Hepatocyte (in vitro differentiated cells): ENCODE data around the gene ZNF789. TPM values are rescaled to one million over a fixed set of nuclear protein-coding genes. Genes with fewer than 3 reads are reported as not detected.
"Not testable (repeated sequence)": the region's sequence is repeated elsewhere in the genome, so short reads cannot be mapped to it uniquely, and the experiment has no call there.

ENCODE experiments used
- DNase-seq: peaks from one replicate; pipeline ENCODE4 v3.0.0-alpha.2; 2016; ENCODE audit warnings: low spot score
- H2AFZ ChIP-seq: fragments of 200-600 bp; sonication (generic); 2 replicates; pipeline ENCODE4 v1.6.0; 2016; ENCODE audit warnings: antibody characterized with exemption, mild to moderate bottlenecking
- H3K27ac ChIP-seq: fragments of 200-600 bp; sonication (generic); 2 replicates; pipeline ENCODE4 v1.5.1; 2016; ENCODE audit warnings: mild to moderate bottlenecking
- H3K27me3 ChIP-seq: fragments of 200-600 bp; sonication (generic); 2 replicates; pipeline ENCODE4 v1.6.1; 2016
- H3K36me3 ChIP-seq: fragments of 200-600 bp; sonication (generic); replicated peaks from 2 replicates; pipeline ENCODE4 v1.5.1; 2016; ENCODE audit warnings: low read depth; ENCODE audit not compliant: insufficient read depth
- H3K4me1 ChIP-seq: fragments of 200-600 bp; sonication (generic); 2 replicates; pipeline ENCODE4 v1.5.1; 2016; ENCODE audit warnings: mild to moderate bottlenecking, moderate library complexity; ENCODE audit not compliant: insufficient read depth
- H3K4me2 ChIP-seq: fragments of 200-600 bp; sonication (generic); 2 replicates; pipeline ENCODE4 v1.6.0; 2016
- H3K4me3 ChIP-seq: fragments of 200-600 bp; sonication (generic); 2 replicates; pipeline ENCODE4 v1.5.1; 2016; ENCODE audit warnings: mild to moderate bottlenecking
- H3K79me2 ChIP-seq: fragments of 200-600 bp; sonication (generic); 2 replicates; pipeline ENCODE4 v1.6.0; 2017; ENCODE audit warnings: mild to moderate bottlenecking
- H3K9me2 ChIP-seq: fragments of 200-600 bp; sonication (generic); replicated peaks from 2 replicates; pipeline ENCODE4 v1.6.0; 2017; ENCODE audit warnings: mild to moderate bottlenecking; ENCODE audit not compliant: insufficient read depth
- H3K9me3 ChIP-seq: fragments of 200-600 bp; sonication (generic); 2 replicates; pipeline ENCODE4 v1.5.1; 2016; ENCODE audit warnings: low read depth, mild to moderate bottlenecking
- H4K20me1 ChIP-seq: fragments of 200-600 bp; sonication (generic); 2 replicates; pipeline ENCODE4 v1.6.0; 2016; ENCODE audit warnings: mild to moderate bottlenecking; ENCODE audit not compliant: insufficient read depth, poor library complexity, severe bottlenecking
- CTCF ChIP-seq: fragments of 200-600 bp; sonication (generic); IDR thresholded peaks from 2 replicates; pipeline ENCODE4 v1.5.1; 2016; ENCODE audit warnings: antibody characterized with exemption, mild to moderate bottlenecking; ENCODE audit not compliant: poor library complexity
- EZH2 ChIP-seq: fragments of 200-600 bp; sonication (generic); IDR thresholded peaks from 2 replicates; pipeline ENCODE4 v1.6.1; 2016; ENCODE audit warnings: antibody characterized with exemption, mild to moderate bottlenecking, borderline replicate concordance
- EZH2phosphoT487 ChIP-seq: fragments of 200-600 bp; sonication (generic); IDR thresholded peaks from one replicate; pipeline ENCODE4 v1.6.1; 2018; ENCODE audit warnings: antibody characterized with exemption, mild to moderate bottlenecking, low read depth, moderate library complexity; ENCODE audit not compliant: unreplicated experiment, severe bottlenecking
- WGBS: methylation state at CpG from one replicate; pipeline ENCODE4 v1.1.6; 2016; ENCODE audit warnings: low lambda C conversion rate; ENCODE audit errors: missing lambda C conversion rate; 5-methylcytosine and 5-hydroxymethylcytosine counted together
- polyA plus RNA-seq: library from polyadenylated mRNA; unstranded; fragments of >200 nt; fragmentation: Nextera tagmentation; extraction: Ambion mirVana; gene quantifications from 2 replicates; pipeline ENCODE4 v1.2.1, GENCODE V29; 2016
- total RNA-seq: library from RNA; depleted of rRNA; stranded (reverse); fragments of >200 nt; gene quantifications from 2 replicates; pipeline ENCODE4 v1.2.3, GENCODE V29; 2014

The ZNF789 gene
- total and polyA plus RNA-seq, 2 experiments from 2014 or later = 8.1 to 11.3 TPM

GRCh38 chr7:99429756-99430155 is 42.9 kb upstream of the ZNF789 start:
- H3K4me3 ChIP-seq = no peak overlapping the region
- no peak overlapping the region for H3K27ac ChIP-seq
- no peaks in the 10 kb centered on the region for H4K20me1 ChIP-seq
- H2AFZ ChIP-seq = no peak overlapping the region
- no peaks in the 10 kb centered on the region for H3K9me2 ChIP-seq
- no peaks in the 10 kb centered on the region for H3K36me3 ChIP-seq
- H3K79me2 ChIP-seq = peaks cover 14% of the 10 kb centered on the region
- peaks cover 23% of the 10 kb centered on the region for H3K4me1 ChIP-seq
- H3K4me2 ChIP-seq = no peak overlapping the region
- H3K27me3 ChIP-seq = no peaks in the 10 kb centered on the region
- no peaks in the 10 kb centered on the region for H3K9me3 ChIP-seq
- no peak for TF ChIP-seq CTCF
- TF ChIP-seq EZH2phosphoT487 = no peak
- TF ChIP-seq EZH2 = no peak
- 98% methylated on average over 8 of the region's 8 CpGs for WGBS
- no peak for DNase-seq

- not testable (repeated sequence) for H3K36me3 ChIP-seq, H4K20me1 ChIP-seq, H3K27me3 ChIP-seq, H3K9me2 ChIP-seq, H3K4me3 ChIP-seq, H3K9me3 ChIP-seq, H2AFZ ChIP-seq
- Histone ChIP-seq H3K4me1 (peaks cover 23% of the 10 kb centered on the region), H3K79me2 (peaks cover 33% of the 10 kb centered on the region), H3K4me2 (peak overlapping the region; percentile 54), H3K27ac (peak overlapping the region; percentile 92)
- DNase-seq = peak; percentile 46
- WGBS = 36% methylated on average over 13 of the region's 13 CpGs
Measured at GRCh38 chr7:99431756-99432540, 40.7 kb upstream of the ZNF789 start.

- H3K36me3 ChIP-seq = no peaks in the 10 kb centered on the region
Measured at GRCh38 chr7:99433158-99433557, 39.5 kb upstream of the ZNF789 start.

More at GRCh38 chr7:99433158-99433557, 39.5 kb upstream of the ZNF789 start:
- Histone ChIP-seq H3K4me1 (peaks cover 23% of the 10 kb centered on the region), H4K20me1 (no peaks in the 10 kb centered on the region), H2AFZ (no peak overlapping the region), H3K9me3 (no peaks in the 10 kb centered on the region), H3K79me2 (peaks cover 45% of the 10 kb centered on the region), H3K4me2 (no peak overlapping the region), H3K27me3 (no peaks in the 10 kb centered on the region), H3K4me3 (no peak overlapping the region), H3K27ac (peak overlapping the region; percentile 92), H3K9me2 (no peaks in the 10 kb centered on the region)
- TF ChIP-seq EZH2phosphoT487 = no peak
- no peak for TF ChIP-seq EZH2
- no peak for TF ChIP-seq CTCF
- WGBS = 96% methylated on average over 9 of the region's 9 CpGs
- DNase-seq = no peak
